ENCODE data around the gene FAM222B. TPM values are rescaled to one million over a fixed set of nuclear protein-coding genes. Genes with fewer than 3 reads are reported as not detected.

FAM222B gene
- total and polyA plus RNA-seq, 12 donors: 4.9 to 18.3 (median 13.4) TPM

DNA sequence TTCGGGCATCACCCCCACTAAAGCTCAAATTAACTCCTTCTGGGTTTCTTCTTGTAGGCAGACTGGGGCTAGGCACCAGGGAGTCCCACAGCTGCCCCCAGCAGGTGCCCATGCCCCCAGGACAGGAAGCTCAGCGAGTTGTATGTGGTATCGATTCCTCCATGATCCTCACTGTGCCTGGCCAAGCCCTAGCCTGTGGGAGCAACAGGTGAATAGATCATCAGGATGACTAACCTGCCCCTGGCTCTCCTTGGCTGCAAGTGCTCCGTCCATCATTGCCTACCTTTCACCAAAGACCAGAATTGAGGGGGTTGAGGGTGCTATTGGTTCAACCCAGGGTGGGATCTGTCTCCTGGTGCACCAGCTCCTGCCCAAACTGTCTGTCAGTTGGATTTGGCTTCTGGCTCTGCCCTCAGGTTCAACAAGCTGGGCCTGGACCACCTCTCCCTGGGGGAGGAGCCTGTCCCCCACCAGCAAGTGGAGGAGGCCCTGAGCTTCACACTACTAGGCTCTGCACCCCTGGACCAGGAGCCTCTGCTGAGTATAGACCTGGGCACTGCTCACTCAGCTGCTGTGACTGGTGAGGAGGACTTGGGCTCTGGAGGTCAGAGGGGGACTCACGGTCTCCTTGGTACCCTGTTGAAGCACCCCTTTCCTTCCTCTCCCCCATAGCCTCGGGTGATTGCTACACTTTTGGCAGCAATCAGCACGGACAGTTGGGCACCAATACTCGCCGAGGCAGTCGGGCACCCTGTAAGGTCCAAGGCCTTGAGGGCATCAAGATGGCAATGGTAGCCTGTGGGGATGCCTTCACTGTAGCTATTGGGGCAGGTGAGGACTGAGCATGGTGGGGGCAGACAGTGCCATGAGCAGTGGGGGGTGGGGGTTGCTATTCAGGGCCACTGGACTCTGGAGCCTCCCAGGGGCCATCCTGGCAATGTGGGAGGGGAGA, 101.9 kb downstream of the FAM222B start:
- Histone ChIP-seq H3K36me3 (replicated peaks in 1 of 2) (no peaks in the 10 kb centered on the region), H3K4me1 (replicated peaks in 1 of 2) (peaks cover 24 to 26% of the 10 kb centered on the region in 2 donors), H3K27ac (no peak overlapping the region), H3K27me3 (no peaks in the 10 kb centered on the region), H3K9me3 (replicated peaks in 1 of 3) (no peaks in the 10 kb centered on the region), H3K4me3 (no peak overlapping the region)
- TF ChIP-seq, protein P1, sequence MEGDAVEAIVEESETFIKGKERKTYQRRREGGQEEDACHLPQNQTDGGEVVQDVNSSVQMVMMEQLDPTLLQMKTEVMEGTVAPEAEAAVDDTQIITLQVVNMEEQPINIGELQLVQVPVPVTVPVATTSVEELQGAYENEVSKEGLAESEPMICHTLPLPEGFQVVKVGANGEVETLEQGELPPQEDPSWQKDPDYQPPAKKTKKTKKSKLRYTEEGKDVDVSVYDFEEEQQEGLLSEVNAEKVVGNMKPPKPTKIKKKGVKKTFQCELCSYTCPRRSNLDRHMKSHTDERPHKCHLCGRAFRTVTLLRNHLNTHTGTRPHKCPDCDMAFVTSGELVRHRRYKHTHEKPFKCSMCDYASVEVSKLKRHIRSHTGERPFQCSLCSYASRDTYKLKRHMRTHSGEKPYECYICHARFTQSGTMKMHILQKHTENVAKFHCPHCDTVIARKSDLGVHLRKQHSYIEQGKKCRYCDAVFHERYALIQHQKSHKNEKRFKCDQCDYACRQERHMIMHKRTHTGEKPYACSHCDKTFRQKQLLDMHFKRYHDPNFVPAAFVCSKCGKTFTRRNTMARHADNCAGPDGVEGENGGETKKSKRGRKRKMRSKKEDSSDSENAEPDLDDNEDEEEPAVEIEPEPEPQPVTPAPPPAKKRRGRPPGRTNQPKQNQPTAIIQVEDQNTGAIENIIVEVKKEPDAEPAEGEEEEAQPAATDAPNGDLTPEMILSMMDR (IDR thresholded peaks at IDR 0.05): no peak
- no peak for TF ChIP-seq POLR2A (IDR thresholded peaks at IDR 0.05)
- WGBS, 4 donors: 75 to 86% (median 81%) methylated on average over 4 to 10 of the region's 10 CpGs
- intact Hi-C loops (cut with DNase I): no loop called here
- no peak for DNase-seq

DNA sequence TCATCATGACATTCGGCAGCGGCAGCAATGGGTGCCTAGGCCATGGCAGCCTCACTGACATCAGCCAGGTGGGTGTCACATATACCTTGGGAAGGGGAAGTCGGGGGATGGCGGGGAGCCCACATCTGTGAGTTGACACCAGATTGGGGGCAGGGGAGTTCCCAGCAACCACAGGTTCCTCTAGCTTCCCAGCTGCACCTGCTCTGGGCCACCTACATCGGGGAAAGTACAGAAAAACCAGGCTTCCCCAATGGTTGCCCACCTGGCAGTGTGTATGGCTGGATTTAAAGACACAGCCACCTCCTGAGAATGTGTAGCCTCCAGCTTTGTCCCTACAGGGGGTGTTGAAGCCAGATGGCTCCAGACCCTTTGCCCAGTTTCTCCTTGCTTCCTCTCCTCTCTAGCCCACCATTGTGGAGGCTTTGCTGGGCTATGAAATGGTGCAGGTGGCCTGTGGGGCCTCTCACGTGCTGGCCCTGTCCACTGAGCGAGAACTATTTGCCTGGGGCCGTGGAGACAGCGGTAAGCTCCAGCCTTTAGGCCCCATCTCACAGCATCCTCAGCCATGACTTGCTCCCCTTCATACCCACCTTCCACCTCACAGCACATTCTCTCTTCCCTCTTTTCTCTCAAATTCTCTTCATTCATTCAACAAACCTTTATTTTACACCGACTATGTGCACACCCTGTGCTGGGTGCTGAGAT, 103.8 kb downstream of the FAM222B start:
- no peak for TF ChIP-seq POLR2A (IDR thresholded peaks at IDR 0.05)
- TF ChIP-seq, protein P1 (IDR thresholded peaks at IDR 0.05): no peak
- DNase-seq: no peak
- WGBS, 4 donors: 82 to 96% (median 90%) methylated on average over 7 to 10 of the region's 10 CpGs
- Histone ChIP-seq H3K27me3 (no peaks in the 10 kb centered on the region), H3K4me3 (no peak overlapping the region), H3K4me1 (replicated peaks in 1 of 2) (peaks cover 8 to 9% of the 10 kb centered on the region in 2 donors), H3K36me3 (replicated peaks in 1 of 2) (no peaks in the 10 kb centered on the region), H3K9me3 (replicated peaks in 1 of 3) (no peaks in the 10 kb centered on the region), H3K27ac (no peak overlapping the region)
- intact Hi-C loops (cut with DNase I): no loop called here

DNA sequence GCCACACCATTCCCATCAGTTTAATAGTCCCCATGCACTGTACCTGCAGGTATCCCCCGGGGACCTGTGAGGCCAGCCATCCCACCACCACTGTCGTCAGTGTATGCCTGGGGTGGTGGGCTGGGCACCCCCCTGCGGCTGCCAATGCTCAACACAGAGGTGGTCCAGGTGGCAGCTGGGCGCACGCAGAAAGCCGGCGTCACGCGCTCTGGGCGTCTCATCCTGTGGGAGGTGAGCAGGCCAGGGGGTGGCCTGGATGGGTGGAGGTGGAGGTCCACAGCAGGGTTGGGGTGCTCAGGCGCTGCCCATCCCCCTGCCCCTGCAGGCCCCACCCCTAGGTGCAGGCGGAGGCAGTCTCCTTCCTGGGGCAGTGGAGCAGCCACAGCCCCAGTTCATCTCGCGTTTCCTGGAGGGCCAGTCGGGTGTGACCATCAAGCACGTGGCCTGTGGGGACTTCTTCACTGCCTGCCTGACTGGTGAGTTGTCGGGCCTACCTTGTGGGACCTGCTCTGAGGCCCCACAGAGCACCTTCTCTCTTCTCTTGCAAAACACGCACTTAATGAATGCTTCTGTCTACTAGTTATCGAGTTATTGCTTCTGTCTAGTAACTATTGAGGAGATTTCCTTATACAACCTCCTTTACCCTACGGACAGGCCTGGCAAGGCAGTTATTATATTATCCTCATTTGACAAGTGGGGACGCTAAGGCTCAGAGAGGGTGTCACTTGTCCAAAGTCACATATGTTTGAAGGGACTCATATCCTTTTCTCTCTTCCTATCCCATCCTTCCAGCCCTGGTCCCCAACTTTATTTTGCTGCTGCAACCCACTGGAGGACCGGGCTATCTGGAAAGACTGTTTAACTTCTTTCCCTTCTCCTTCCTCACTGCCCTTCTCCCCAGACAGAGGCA, 104.6 kb downstream of the FAM222B start:
- 90 to 94% (median 91%) methylated on average over 18 to 22 of the region's 22 CpGs for WGBS, 4 donors
- no peak for TF ChIP-seq POLR2A (IDR thresholded peaks at IDR 0.05)
- TF ChIP-seq, protein P1 (IDR thresholded peaks at IDR 0.05): no peak
- no peak overlapping the region for H3K27ac ChIP-seq

More for the DNA sequence above, 104.6 kb downstream of the FAM222B start:
- intact Hi-C loops (cut with DNase I): no loop called here
- Histone ChIP-seq H3K36me3 (replicated peaks in 1 of 2) (no peaks in the 10 kb centered on the region), H3K4me1 (replicated peaks in 1 of 2) (peaks cover 2 to 3% of the 10 kb centered on the region in 2 donors), H3K27me3 (no peaks in the 10 kb centered on the region), H3K9me3 (replicated peaks in 1 of 3) (no peaks in the 10 kb centered on the region), H3K4me3 (no peak overlapping the region)
- no peak for DNase-seq
